NOMO-1 treated with dmso at 0.1 percent for 144 hours (cell line): ENCODE results near the gene TAAR5.
A peak's percentile ranks its signal among the peaks of the same experiment; 100 is the strongest.
"Not testable (repeated sequence)": the region's sequence is repeated elsewhere in the genome, so short reads cannot be mapped to it uniquely, and the experiment has no call there.

Source experiments
- DNase-seq: peaks from one replicate; lab custom pipeline; 2025; ENCODE audit not compliant: unreplicated experiment; lab: John Stamatoyannopoulos, UW

TAAR5 gene, protein sequence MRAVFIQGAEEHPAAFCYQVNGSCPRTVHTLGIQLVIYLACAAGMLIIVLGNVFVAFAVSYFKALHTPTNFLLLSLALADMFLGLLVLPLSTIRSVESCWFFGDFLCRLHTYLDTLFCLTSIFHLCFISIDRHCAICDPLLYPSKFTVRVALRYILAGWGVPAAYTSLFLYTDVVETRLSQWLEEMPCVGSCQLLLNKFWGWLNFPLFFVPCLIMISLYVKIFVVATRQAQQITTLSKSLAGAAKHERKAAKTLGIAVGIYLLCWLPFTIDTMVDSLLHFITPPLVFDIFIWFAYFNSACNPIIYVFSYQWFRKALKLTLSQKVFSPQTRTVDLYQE

GRCh38 chr6:132589454-132589853, at the start of gene TAAR5:
Gene TAAR5 (minus strand): TSS chr6:132589741. CDS start chr6:132589686, 55 bp downstream.
- no peak for DNase-seq

DNA sequence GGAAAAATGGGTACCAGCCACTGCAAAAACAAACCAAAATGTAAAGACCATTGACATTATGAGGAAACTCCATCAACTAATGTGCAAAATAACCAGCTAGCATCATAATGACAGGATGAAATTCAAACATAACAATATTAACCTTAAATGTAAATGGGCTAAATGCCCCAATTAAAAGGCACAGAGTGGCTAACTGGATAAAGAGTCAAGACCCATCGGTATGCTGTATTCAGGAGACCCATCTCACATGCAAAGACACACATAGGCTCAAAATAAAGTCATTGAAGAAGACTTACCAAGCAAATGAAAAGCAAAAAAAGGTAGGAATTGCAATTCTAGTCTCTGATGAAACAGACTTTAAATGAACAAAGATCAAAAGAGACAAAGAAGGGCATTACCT, 47.6 kb upstream of the TAAR5 start:
- not testable (repeated sequence) for DNase-seq

GRCh38 chr6:132635906-132636305, 46.4 kb upstream of the TAAR5 start:
- DNase-seq, result not testable (repeated sequence)

DNA sequence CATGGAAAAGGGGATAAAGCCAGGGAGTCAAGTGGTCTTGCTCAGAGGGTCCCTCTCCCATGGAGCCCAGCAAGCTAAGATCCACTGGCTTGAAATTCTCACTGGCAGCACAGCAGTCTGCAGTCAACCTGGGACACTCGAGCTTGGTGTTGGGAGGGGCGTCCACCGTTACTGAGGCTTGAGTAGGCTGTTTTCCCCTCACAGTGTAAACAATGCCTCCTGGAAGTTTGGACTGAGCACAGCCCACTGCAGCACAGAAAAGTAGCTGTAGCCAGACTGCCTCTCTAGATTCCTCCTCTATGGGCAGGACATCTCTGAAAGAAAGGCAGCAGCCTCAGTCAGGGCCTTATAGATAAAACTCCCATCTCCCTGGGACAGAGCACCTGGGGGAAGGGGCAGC, 45.7 kb upstream of the TAAR5 start:
- not testable (repeated sequence) for DNase-seq

- DNase-seq, result no peak
Measured at GRCh38 chr6:132634796-132635195, 45.3 kb upstream of the TAAR5 start.

GRCh38 chr6:132633362-132633761, 43.8 kb upstream of the TAAR5 start:
- DNase-seq, result no peak

GRCh38 chr6:132624175-132624574, 34.6 kb upstream of the TAAR5 start, which contains the start of gene TAAR2:
Gene TAAR2 (minus strand): TSS chr6:132624275. CDS start chr6:132624275, 0 bp downstream.
- DNase-seq, result no peak

GRCh38 chr6:132623106-132623845, 33.7 kb upstream of the TAAR5 start:
- DNase-seq, result no peak

- DNase-seq, result no peak
Measured at GRCh38 chr6:132616677-132617076, 27.1 kb upstream of the TAAR5 start.

DNA sequence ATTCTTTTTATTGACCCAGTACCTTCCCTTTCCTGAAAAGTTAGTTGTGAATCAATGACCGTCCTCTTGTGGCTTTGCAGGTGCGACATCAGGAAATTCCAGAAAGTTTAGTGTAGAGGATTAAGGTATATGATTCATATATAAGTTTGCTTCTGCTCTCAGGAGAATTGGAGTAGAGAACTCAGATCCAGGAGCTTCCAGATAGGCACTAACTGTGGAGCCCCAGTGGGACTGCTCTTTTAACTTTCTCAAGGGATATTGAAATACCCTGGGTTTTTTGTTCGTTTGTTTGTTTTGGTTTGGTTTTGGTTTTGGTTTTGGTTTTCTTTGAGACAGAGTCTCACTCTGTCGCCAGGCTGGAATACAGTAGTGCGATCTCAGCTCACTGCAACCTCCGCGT, 25.0 kb upstream of the TAAR5 start:
- no peak for DNase-seq

GRCh38 chr6:132612449-132613108, 23.0 kb upstream of the TAAR5 start:
- no peak for DNase-seq

- DNase-seq, result no peak
Measured at GRCh38 chr6:132611616-132612015, 22.1 kb upstream of the TAAR5 start.

DNA sequence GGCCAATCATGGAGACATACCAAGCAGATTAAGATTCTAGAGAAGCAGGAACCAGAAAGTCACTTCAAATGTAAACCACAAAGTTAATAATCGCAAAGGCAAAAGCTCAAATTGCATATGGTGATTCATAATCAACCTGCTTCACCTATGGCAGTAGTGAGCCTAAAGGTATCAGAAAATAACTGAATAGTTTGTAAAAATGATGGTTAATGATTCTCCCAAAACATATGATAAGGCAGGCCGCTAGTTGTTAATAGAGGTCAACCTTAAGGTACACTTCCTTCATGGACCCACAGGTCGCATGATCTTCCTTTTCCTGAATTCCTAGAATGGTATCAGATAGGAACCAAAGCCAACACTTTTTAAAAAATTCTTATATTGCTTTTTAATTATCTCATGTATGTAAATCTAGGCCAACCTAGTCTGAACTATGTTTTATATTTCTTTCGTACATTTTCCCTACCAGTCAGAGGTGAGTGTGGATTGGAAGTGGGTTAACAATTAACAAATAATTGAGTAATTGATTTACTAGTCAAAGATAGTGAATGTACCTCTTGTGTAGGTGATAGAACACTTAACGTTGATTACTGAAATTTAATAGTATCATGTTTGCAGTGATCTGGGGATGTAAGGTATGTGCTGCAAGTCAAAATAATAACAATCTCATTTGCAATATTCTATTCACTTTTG, 18.1 kb upstream of the TAAR5 start:
- no peak for DNase-seq

GRCh38 chr6:132604635-132605152, 15.2 kb upstream of the TAAR5 start:
- DNase-seq, result no peak

- not testable (repeated sequence) for DNase-seq
Measured at GRCh38 chr6:132600900-132601299, 11.4 kb upstream of the TAAR5 start.

- peak; percentile 3 for DNase-seq
Measured at GRCh38 chr6:132598473-132598872, 8.9 kb upstream of the TAAR5 start.

- DNase-seq, result no peak
Measured at GRCh38 chr6:132596201-132596600, 6.7 kb upstream of the TAAR5 start.

GRCh38 chr6:132592855-132593254, 3.3 kb upstream of the TAAR5 start:
- DNase-seq, result no peak

GRCh38 chr6:132590362-132590761, 821 bp upstream of the TAAR5 start:
- DNase-seq, result no peak

DNA sequence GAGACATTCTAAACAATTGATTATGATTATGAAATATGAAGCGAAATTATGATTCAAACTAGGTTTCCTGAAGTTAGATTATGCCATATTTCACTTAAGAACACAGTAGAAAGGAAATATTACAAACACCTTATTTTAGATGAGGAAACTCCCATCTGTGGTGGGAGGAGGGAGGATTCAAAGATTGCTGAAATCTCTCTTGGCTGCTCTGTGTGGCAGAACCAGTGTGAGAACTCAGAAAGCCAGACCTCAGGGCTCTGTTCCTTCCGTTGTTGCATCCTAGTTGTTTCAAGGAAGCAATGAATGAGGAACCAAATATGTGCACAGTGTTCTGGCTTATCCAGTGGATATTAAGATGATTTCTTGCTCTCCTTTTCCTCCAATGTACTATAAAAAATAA, 2.1 kb downstream of the TAAR5 start:
- DNase-seq, result no peak

- no peak for DNase-seq
Measured at GRCh38 chr6:132584698-132585097, 4.8 kb downstream of the TAAR5 start.
